Fibroblast of the aortic adventitia (primary cell): ENCODE measurements around the gene TMEM120A. TPM values are rescaled to one million over a fixed set of nuclear protein-coding genes. Genes with fewer than 3 reads are reported as not detected.

Experiments
- DNase-seq: peaks from one replicate; pipeline ENCODE4 v3.0.0-alpha.2; 2010; ENCODE audit warnings: low read depth
- H3K4me3 ChIP-seq: 2 replicates; pipeline ENCODE4 v1.5.1; 2011; ENCODE audit warnings: low read depth, mild to moderate bottlenecking, control low read depth, low read length, moderate library complexity
- total RNA-seq: library from RNA; depleted of rRNA; stranded (reverse); fragments of >200 nt; gene quantifications from 2 replicates; pipeline ENCODE4 v1.2.3, GENCODE V29; 2012; ENCODE audit warnings: low replicate concordance
- TF ChIP-seq, protein P1 (sequence below): IDR thresholded peaks from 2 replicates; pipeline ENCODE4 v1.5.1; 2011; ENCODE audit warnings: mild to moderate bottlenecking, low read length, control low read depth, inconsistent platforms; ENCODE audit not compliant: insufficient read depth

TMEM120A gene
- total RNA-seq, 1 donor, result 28.9 TPM

DNA sequence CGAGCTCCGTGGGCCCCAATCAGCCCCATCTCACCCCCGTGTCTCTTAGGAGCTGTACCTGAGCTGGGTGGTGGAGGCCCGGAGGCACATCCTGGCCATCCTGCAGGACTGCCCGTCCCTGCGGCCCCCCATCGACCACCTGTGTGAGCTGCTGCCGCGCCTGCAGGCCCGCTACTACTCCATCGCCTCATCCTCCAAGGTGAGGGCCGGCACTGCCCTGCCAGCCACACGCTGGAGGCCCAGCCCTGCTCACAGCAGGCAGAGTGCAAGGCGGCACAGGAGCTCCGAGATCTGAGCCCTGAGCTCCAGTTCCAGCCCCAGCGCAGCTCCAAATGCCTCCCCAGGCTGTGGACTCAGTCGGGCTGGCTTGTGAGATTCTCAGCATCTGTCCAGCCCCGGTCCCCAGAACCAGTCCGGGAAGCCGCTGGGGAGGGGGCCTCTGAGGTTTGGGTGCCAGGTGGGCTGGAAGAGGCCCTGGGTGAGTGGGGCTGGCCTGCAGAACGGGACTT is 9.3 kb downstream of the TMEM120A start:
- no peak for DNase-seq
- no peak overlapping the region for H3K4me3 ChIP-seq
- TF ChIP-seq, protein P1, sequence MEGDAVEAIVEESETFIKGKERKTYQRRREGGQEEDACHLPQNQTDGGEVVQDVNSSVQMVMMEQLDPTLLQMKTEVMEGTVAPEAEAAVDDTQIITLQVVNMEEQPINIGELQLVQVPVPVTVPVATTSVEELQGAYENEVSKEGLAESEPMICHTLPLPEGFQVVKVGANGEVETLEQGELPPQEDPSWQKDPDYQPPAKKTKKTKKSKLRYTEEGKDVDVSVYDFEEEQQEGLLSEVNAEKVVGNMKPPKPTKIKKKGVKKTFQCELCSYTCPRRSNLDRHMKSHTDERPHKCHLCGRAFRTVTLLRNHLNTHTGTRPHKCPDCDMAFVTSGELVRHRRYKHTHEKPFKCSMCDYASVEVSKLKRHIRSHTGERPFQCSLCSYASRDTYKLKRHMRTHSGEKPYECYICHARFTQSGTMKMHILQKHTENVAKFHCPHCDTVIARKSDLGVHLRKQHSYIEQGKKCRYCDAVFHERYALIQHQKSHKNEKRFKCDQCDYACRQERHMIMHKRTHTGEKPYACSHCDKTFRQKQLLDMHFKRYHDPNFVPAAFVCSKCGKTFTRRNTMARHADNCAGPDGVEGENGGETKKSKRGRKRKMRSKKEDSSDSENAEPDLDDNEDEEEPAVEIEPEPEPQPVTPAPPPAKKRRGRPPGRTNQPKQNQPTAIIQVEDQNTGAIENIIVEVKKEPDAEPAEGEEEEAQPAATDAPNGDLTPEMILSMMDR, result no peak

DNA sequence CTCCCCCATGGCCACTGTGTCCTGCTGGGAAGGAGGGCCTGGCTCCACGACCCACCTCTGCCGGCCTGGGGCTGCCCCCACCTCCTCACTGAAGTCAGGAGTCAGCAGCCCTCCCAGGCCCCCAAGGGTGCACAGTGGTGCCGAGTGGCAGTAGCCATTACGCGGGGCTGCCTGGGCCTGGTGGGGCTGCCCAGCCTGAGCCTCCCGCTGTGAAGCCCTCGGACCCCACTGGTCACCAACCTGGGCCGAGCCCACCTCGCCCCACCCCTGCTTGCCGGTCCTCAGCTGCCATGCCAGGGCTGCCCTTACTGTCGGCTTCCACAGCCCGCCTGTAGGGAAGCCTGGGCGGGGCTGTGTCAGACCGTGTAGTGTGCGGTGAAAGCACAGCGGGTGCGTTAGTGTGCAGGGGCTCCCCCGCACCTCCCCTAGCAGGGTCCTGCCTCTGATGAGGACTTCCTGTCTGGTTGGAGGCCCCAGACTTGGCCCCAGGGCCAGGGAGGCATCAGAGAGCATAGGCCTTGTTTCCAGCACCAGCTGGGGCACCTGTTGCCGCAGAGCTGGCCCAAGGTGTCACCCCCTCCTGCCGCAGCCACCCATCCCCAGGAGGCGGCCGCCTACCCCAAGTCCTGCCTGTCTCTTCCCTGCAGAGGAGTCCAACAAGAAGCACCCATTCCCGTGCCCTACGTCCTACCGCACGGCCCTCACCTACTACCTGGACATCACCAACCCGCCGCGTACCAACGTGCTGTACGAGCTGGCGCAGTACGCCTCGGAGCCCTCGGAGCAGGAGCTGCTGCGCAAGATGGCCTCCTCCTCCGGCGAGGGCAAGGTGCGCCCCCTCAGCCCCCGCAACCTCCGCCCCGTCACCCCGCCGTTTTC is 10.0 kb downstream of the TMEM120A start:
- TF ChIP-seq, protein P1, result no peak
- no peak for DNase-seq
- no peak overlapping the region for H3K4me3 ChIP-seq

DNA sequence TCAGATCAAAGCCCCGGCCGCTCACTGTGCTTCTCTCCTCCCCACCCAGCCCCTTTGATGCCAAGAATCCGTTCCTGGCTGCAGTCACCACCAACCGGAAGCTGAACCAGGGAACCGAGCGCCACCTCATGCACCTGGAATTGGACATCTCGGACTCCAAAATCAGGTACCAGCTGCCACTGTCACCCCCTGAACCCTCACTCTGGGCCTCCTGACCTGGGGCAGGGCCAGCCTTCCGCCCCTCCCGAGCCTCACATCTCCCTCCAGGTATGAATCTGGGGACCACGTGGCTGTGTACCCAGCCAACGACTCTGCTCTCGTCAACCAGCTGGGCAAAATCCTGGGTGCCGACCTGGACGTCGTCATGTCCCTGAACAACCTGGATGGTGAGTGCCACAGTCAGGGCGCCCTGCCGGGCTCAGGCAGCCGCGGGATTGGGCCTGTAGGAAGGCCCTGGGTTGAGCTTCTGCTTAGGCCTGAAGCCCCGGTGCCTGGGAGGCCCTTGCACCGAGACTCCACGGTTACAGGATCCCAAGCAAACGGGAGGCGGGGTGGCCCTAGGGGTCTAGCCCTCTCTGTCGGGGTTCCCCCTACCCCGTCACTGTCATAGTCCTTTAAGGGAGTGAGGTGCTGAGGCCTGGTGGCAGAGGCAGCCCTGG is 10.8 kb downstream of the TMEM120A start:
- H3K4me3 ChIP-seq, result no peak overlapping the region
- no peak for DNase-seq

DNA sequence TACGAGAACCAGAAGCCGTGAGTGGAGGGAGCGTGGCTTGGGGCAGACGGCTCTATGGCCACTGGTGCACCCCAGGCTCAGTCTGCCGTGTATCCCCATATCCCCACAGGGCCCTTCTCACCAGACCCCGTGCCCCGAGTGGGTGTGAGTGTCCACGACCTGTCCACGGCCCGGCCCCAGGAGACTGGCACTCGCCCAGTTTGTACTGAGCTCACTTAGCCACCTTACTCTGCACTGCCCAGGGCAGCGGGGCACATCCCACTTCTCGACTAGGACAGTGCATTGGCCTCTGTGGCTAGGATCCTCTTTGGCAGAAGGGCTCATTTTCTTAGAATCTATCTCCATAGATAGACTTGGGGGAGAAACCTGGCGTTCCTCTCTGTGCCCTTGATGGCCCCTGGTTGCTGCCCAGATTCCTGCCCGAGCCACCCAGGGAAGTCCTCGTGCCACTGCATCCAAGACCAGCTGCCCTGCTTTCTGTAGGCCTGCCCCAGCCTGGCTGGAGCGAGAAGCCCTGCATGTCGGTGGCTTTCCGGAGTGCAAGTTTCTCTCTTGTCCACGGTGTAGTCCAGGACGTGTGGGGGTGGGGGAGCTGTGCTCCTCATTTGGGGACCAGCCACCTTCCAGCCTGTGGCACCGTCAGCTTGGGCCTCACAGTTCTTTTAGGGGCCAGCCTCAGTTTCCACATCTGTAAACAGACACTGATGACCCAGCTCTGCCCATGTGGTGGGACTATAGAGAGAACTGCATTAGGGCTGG is 11.9 kb downstream of the TMEM120A start:
- H3K4me3 ChIP-seq, result no peak overlapping the region
- TF ChIP-seq, protein P1, result no peak
- no peak for DNase-seq

More for the DNA sequence above, 10.8 kb downstream of the TMEM120A start:
- TF ChIP-seq, protein P1, result no peak

DNA sequence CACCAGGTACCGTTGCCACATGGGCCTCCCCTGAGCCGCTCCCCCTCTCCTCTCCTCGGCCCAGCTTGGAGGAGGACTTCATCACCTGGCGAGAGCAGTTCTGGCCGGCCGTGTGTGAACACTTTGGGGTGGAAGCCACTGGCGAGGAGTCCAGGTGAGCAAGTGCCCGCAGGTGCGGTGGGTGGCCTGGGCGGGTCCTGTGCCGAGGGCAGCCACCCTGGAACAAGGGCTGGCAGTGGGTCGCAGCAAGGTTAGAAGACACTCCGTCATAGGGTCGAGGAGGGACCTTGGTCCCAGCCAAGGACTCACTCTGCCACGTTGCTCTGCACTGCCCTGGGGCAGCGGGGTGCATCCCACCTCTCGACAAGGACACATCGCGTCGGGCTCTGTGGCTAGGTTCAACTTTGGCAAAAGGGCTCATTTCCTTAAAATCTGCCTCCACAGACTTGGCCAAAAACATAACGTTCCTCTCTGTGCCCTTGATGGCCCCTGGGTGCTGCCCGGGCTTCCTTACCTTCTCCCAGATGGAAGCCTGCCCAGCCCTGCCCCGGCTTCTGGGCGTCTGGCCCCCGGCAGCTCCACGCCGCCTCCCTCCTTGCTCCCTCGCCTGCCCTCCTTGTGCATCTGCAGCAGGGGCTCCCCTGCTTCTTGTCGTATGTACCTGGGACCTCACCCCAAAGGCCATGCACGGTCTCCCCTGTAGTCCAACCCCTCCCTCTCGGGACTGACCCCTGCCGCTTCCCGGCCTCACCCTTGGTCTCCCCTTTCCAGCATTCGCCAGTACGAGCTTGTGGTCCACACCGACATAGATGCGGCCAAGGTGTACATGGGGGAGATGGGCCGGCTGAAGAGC is 12.7 kb downstream of the TMEM120A start:
- no peak for DNase-seq
- no peak overlapping the region for H3K4me3 ChIP-seq
- TF ChIP-seq, protein P1, result no peak

DNA sequence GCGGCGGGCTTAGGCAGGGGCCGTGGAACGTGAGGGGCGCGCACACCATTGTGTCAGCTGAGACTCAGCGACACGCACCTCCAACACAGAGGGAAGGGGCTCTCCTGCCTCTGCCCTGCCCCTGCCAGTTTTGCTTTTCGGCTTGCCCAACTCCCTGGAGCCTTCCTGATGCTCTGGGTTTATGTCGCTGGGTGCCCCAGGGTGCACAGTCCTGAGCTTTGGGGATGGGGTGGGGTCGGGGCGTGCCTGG is 13.3 kb downstream of the TMEM120A start:
- no peak for DNase-seq

More for the DNA sequence above, 13.3 kb downstream of the TMEM120A start:
- no peak overlapping the region for H3K4me3 ChIP-seq
- TF ChIP-seq, protein P1, result no peak
